Astrocyte (in vitro differentiated cells and primary cell): ENCODE measurements around the gene ROGDI. TPM values are rescaled to one million over a fixed set of nuclear protein-coding genes. Genes with fewer than 3 reads are reported as not detected.

ENCODE experiments used
- DNase-seq: peaks from one replicate; pipeline ENCODE4 v3.0.0-alpha.2; 2010; ENCODE audit warnings: low read depth
- FAIRE-seq: peaks from 2 replicates; lab custom pipeline; 2011; peaks lifted over from hg19 to GRCh38; lab: Jason Lieb, UNC
- H2AFZ ChIP-seq: 2 replicates; pipeline ENCODE4 v1.6.0; 2012; ENCODE audit warnings: low read depth, low read length, inconsistent platforms
- H3K27ac ChIP-seq: 2 replicates; pipeline ENCODE4 v1.5.1; 2011; ENCODE audit warnings: low read depth, low read length, inconsistent platforms
- H3K27me3 ChIP-seq: 2 replicates; pipeline ENCODE4 v1.6.0; 2011; ENCODE audit warnings: low read length, inconsistent platforms; ENCODE audit not compliant: insufficient read depth
- H3K36me3 ChIP-seq: 2 replicates; pipeline ENCODE4 v1.5.1; 2011; ENCODE audit warnings: low read length, inconsistent platforms; ENCODE audit not compliant: insufficient read depth
- H3K4me1 ChIP-seq: 2 replicates; pipeline ENCODE4 v1.5.1; 2011; ENCODE audit warnings: low read length, inconsistent platforms; ENCODE audit not compliant: insufficient read depth
- H3K4me2 ChIP-seq: 2 replicates; pipeline ENCODE4 v1.6.0; 2012; ENCODE audit warnings: low read length, inconsistent platforms
- H3K4me3 ChIP-seq: 2 replicates; pipeline ENCODE4 v1.5.1; 2011; ENCODE audit warnings: low read depth, mild to moderate bottlenecking, low read length, inconsistent platforms; ENCODE audit not compliant: insufficient read depth
- H3K79me2 ChIP-seq: 2 replicates; pipeline ENCODE4 v1.6.0; 2012; ENCODE audit warnings: mild to moderate bottlenecking, low read length, inconsistent platforms; ENCODE audit not compliant: insufficient read depth
- H3K9ac ChIP-seq: 2 replicates; pipeline ENCODE4 v1.6.0; 2012; ENCODE audit warnings: mild to moderate bottlenecking, low read length, inconsistent platforms
- H3K9me3 ChIP-seq: 2 replicates; pipeline ENCODE4 v1.5.1; 2012; ENCODE audit warnings: low read depth, mild to moderate bottlenecking, low read length, inconsistent platforms; ENCODE audit not compliant: insufficient read depth
- H4K20me1 ChIP-seq: 2 replicates; pipeline ENCODE4 v1.6.0; 2012; ENCODE audit warnings: low read length, inconsistent platforms; ENCODE audit not compliant: insufficient read depth
- H3K27ac Mint-ChIP-seq: one replicate; pipeline ENCODE4 v1.8.0; 2021; ENCODE audit warnings: mild to moderate bottlenecking, mixed read lengths; ENCODE audit not compliant: unreplicated experiment
- H3K27me3 Mint-ChIP-seq: one replicate; pipeline ENCODE4 v1.8.0; 2021; ENCODE audit warnings: low read depth, mixed read lengths; ENCODE audit not compliant: unreplicated experiment
- H3K36me3 Mint-ChIP-seq: one replicate; pipeline ENCODE4 v1.8.0; 2021; ENCODE audit warnings: low read depth, mixed read lengths; ENCODE audit not compliant: unreplicated experiment
- H3K4me1 Mint-ChIP-seq: one replicate; pipeline ENCODE4 v1.8.0; 2021; ENCODE audit warnings: low read depth, mixed read lengths; ENCODE audit not compliant: unreplicated experiment
- H3K4me3 Mint-ChIP-seq: one replicate; pipeline ENCODE4 v1.8.0; 2021; ENCODE audit warnings: mild to moderate bottlenecking, moderate library complexity, mixed read lengths; ENCODE audit not compliant: unreplicated experiment
- H3K9me3 Mint-ChIP-seq: one replicate; pipeline ENCODE4 v1.8.0; 2021; ENCODE audit warnings: mild to moderate bottlenecking, mixed read lengths; ENCODE audit not compliant: unreplicated experiment
- CTCF ChIP-seq: IDR thresholded peaks from 2 replicates; pipeline ENCODE4 v1.5.1; 2011; ENCODE audit warnings: low read depth, mild to moderate bottlenecking, inconsistent platforms, low read length, moderate library complexity; ENCODE audit not compliant: insufficient read depth
- EZH2 ChIP-seq: IDR thresholded peaks from 2 replicates; pipeline ENCODE4 v1.6.1; 2012; ENCODE audit warnings: mild to moderate bottlenecking, low read length, inconsistent platforms; ENCODE audit not compliant: insufficient read depth
- total RNA-seq: library from RNA; stranded (reverse); gene quantifications from 2 replicates; pipeline ENCODE4 v1.2.1, GENCODE V29; 2021

ROGDI gene
- total RNA-seq, 1 donor from 2014 or later: 33.6 TPM

GRCh38 chr16:4792951-4793513 is 9.4 kb downstream of the ROGDI start:
- H3K4me2 ChIP-seq: no peak overlapping the region
- Mint-ChIP-seq H3K36me3 (peaks cover 3% of the 10 kb centered on the region), H3K4me1 (no peaks in the 10 kb centered on the region), H3K9me3 (peaks cover 5% of the 10 kb centered on the region), H3K27ac (no peak overlapping the region), H3K4me3 (no peak overlapping the region), H3K27me3 (peaks cover 1% of the 10 kb centered on the region)
- H3K4me3 ChIP-seq: no peak overlapping the region
- no peaks in the 10 kb centered on the region for H3K36me3 ChIP-seq
- DNase-seq (no peak), FAIRE-seq (no peak)
- no peaks in the 10 kb centered on the region for H3K9me3 ChIP-seq
- no peaks in the 10 kb centered on the region for H3K4me1 ChIP-seq
- H3K79me2 ChIP-seq: no peaks in the 10 kb centered on the region
- no peaks in the 10 kb centered on the region for H3K27me3 ChIP-seq
- TF ChIP-seq EZH2: no peak
- no peak for TF ChIP-seq CTCF
- no peak overlapping the region for H3K27ac ChIP-seq
- no peak overlapping the region for H3K9ac ChIP-seq
- no peaks in the 10 kb centered on the region for H4K20me1 ChIP-seq
- H2AFZ ChIP-seq: no peak overlapping the region

- FAIRE-seq: no peak
- H2AFZ ChIP-seq: no peak overlapping the region
Observed at GRCh38 chr16:4790871-4791270, 11.6 kb downstream of the ROGDI start.

GRCh38 chr16:4790261-4790660 is 12.2 kb downstream of the ROGDI start:
- Mint-ChIP-seq H3K27me3 (peaks cover 5% of the 10 kb centered on the region), H3K9me3 (peaks cover 5% of the 10 kb centered on the region), H3K4me3 (no peak overlapping the region), H3K27ac (no peak overlapping the region), H3K36me3 (peaks cover 5% of the 10 kb centered on the region), H3K4me1 (no peaks in the 10 kb centered on the region)
- H2AFZ ChIP-seq: no peak overlapping the region
- H3K36me3 ChIP-seq: no peaks in the 10 kb centered on the region
- H3K27me3 ChIP-seq: no peaks in the 10 kb centered on the region
- no peaks in the 10 kb centered on the region for H3K4me1 ChIP-seq
- H3K4me3 ChIP-seq: no peak overlapping the region
- TF ChIP-seq CTCF (no peak), EZH2 (no peak)
- no peak overlapping the region for H3K27ac ChIP-seq
- no peak overlapping the region for H3K9ac ChIP-seq
- H3K9me3 ChIP-seq: no peaks in the 10 kb centered on the region
- H3K79me2 ChIP-seq: no peaks in the 10 kb centered on the region
- no peak for FAIRE-seq
- no peak for DNase-seq
- no peak overlapping the region for H3K4me2 ChIP-seq
- no peaks in the 10 kb centered on the region for H4K20me1 ChIP-seq

More at GRCh38 chr16:4790871-4791270, 11.6 kb downstream of the ROGDI start:
- DNase-seq: no peak
- Histone ChIP-seq H3K27ac (no peak overlapping the region), H3K4me1 (no peaks in the 10 kb centered on the region), H3K79me2 (no peaks in the 10 kb centered on the region), H3K9ac (no peak overlapping the region), H4K20me1 (no peaks in the 10 kb centered on the region), H3K36me3 (no peaks in the 10 kb centered on the region), H3K4me2 (no peak overlapping the region), H3K27me3 (no peaks in the 10 kb centered on the region), H3K4me3 (no peak overlapping the region), H3K9me3 (no peaks in the 10 kb centered on the region)
- Mint-ChIP-seq H3K4me3 (no peak overlapping the region), H3K4me1 (no peaks in the 10 kb centered on the region), H3K27me3 (peaks cover 5% of the 10 kb centered on the region), H3K9me3 (peaks cover 5% of the 10 kb centered on the region), H3K27ac (no peak overlapping the region), H3K36me3 (peaks cover 5% of the 10 kb centered on the region)
- no peak for TF ChIP-seq EZH2
